BE2C (cell line): ENCODE measurements around the gene VSIG4.

ENCODE experiments used
- DNase-seq: peaks from one replicate; pipeline ENCODE4 v3.0.0-alpha.2; 2020
- H3K27me3 ChIP-seq: fragments of 250-450 bp; sonication (Bioruptor Pico); 2 replicates; pipeline ENCODE4 v1.5.1; 2020; ENCODE audit warnings: mild to moderate bottlenecking
- H3K36me3 ChIP-seq: fragments of 250-450 bp; sonication (Bioruptor Pico); 2 replicates; pipeline ENCODE4 v1.5.1; 2020; ENCODE audit warnings: mild to moderate bottlenecking
- H3K4me1 ChIP-seq: fragments of 250-450 bp; sonication (Bioruptor Pico); 2 replicates; pipeline ENCODE4 v1.5.1; 2020
- H3K4me3 ChIP-seq: 2 replicates; pipeline ENCODE4 v1.5.1; 2011; ENCODE audit warnings: low read depth, low read length
- H3K9me3 ChIP-seq: fragments of 250-450 bp; sonication (Bioruptor Pico); 2 replicates; pipeline ENCODE4 v1.5.1; 2020
- TF ChIP-seq, protein P1 (sequence below): IDR thresholded peaks from 2 replicates; pipeline ENCODE4 v1.5.1; 2012; ENCODE audit warnings: mild to moderate bottlenecking, low read depth, low read length

Gene VSIG4

DNA sequence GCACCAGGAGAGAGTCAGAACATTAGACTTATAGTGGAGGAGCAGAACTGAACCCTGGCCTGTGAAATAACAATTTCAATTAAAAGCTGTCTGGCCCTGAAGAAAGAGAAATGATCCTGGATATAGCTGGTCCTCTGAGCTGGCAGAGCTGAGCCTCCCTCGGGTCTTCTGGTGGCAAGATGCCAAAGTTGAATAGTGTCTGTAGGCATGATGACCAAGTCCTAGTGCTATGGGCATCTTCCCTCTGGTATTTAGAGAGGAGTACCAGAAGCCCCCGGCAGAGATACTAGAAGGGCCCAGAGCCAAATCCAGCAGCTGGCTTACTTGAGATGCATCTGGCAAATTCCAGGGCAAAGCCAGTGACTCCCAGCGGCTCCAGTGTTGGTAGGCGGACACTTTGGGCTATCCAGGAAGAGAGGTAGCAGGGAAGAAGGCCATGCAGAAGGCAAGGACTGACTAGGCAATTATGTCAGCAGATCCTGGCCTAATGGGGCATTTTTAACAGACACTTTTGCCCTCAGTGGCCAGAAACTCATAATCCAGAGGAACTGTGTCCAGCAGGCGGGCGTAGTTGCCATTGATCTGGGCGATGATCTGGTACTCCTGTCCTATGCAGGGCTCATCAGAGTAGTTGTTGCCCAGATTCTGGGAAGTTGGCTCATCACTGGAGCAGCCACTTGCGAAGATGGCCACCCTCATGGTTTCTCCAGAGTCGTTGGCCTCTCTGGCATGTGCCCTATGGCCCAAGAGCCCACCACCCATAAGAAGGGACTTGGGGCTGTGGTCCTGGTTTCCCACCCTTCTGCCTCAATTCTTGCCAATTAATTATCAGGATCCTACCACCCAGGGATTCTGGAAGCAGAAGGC is 17.9 kb downstream of the VSIG4 start:
- H3K36me3 ChIP-seq, result no peaks in the 10 kb centered on the region
- no peaks in the 10 kb centered on the region for H3K4me1 ChIP-seq
- no peaks in the 10 kb centered on the region for H3K9me3 ChIP-seq
- H3K4me3 ChIP-seq, result no peak overlapping the region
- DNase-seq, result no peak
- H3K27me3 ChIP-seq, result no peaks in the 10 kb centered on the region
- TF ChIP-seq, protein P1, sequence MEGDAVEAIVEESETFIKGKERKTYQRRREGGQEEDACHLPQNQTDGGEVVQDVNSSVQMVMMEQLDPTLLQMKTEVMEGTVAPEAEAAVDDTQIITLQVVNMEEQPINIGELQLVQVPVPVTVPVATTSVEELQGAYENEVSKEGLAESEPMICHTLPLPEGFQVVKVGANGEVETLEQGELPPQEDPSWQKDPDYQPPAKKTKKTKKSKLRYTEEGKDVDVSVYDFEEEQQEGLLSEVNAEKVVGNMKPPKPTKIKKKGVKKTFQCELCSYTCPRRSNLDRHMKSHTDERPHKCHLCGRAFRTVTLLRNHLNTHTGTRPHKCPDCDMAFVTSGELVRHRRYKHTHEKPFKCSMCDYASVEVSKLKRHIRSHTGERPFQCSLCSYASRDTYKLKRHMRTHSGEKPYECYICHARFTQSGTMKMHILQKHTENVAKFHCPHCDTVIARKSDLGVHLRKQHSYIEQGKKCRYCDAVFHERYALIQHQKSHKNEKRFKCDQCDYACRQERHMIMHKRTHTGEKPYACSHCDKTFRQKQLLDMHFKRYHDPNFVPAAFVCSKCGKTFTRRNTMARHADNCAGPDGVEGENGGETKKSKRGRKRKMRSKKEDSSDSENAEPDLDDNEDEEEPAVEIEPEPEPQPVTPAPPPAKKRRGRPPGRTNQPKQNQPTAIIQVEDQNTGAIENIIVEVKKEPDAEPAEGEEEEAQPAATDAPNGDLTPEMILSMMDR, result no peak

DNA sequence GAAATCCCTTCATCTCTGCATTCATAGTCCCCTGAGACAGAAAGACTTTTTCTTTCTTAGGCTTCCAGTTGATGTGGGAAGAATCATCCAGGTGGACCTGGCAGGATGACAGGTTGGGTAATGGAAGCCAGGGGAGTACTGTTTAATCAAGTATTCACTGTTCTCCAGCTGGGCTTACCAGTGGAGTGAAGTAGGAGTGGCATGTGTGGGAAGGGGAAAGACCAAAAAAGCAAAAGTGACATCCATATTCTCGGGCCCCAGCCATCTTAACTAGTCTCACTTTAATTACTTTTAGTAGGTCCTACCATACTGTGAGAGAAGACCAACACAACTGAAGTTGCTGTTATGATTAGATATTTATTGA is 18.5 kb downstream of the VSIG4 start:
- H3K9me3 ChIP-seq, result no peaks in the 10 kb centered on the region
- no peak for DNase-seq

DNA sequence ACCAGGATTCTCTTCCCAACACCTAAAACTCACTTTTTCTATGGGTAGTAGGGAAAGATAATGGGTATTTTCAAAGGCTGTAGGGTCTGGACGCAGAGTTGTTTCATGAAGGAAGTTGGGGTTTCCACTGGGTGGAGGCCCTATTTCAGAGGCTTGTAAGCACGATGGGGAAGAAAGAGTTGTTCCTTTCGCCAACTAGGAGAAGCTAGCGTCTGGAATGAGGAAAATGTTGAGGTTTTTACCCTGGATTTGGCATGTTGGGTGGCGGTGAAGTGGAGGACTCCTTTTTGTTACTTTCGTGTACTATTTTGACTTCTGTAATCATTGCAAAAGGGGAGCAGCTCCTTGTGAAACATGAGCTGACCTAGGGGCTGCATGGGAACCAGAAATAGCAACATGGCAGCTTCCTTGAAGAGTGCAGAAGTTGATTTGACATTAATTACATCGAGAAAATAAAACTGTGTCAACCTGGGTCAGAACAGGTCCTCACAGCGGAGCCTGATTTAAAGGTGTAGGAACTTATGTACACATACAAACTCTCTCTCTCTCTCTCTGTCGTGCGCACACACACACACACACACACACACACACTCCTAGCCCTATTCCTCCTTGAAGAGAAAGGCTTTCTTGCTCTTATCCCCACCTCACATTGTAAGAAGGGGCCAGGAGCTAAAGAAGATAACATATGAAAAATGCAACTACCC is 19.1 kb downstream of the VSIG4 start:
- no peak overlapping the region for H3K4me3 ChIP-seq
- no peak for DNase-seq
- no peaks in the 10 kb centered on the region for H3K4me1 ChIP-seq
- H3K36me3 ChIP-seq, result no peaks in the 10 kb centered on the region
- TF ChIP-seq, protein P1, result no peak
- no peaks in the 10 kb centered on the region for H3K27me3 ChIP-seq
- H3K9me3 ChIP-seq, result no peaks in the 10 kb centered on the region

More for the DNA sequence above, 18.5 kb downstream of the VSIG4 start:
- no peak overlapping the region for H3K4me3 ChIP-seq
- no peaks in the 10 kb centered on the region for H3K4me1 ChIP-seq
- TF ChIP-seq, protein P1, result no peak
- no peaks in the 10 kb centered on the region for H3K36me3 ChIP-seq
- no peaks in the 10 kb centered on the region for H3K27me3 ChIP-seq

DNA sequence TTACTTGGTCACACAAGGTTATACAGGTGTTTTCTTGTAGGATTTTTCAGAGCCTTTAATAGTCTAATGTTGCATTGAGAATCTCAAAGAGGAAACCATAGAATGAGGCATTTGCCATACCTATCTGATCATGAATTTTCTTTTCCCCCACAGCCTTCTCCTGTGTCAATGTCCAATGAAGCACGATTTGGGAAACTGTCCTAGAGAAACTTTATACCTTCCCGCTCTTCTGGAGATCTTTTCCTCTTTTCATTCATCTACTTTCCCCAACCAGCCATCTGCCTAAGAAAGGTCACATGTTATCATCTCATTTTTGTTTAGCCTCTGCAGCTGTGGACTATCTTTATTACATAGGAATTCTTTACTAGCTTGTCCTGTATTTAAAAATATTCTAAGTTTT is 19.9 kb downstream of the VSIG4 start:
- DNase-seq, result no peak
- Histone ChIP-seq H3K9me3 (no peaks in the 10 kb centered on the region), H3K4me3 (no peak overlapping the region), H3K36me3 (no peaks in the 10 kb centered on the region), H3K4me1 (no peaks in the 10 kb centered on the region), H3K27me3 (no peaks in the 10 kb centered on the region)
- TF ChIP-seq, protein P1, result no peak

DNA sequence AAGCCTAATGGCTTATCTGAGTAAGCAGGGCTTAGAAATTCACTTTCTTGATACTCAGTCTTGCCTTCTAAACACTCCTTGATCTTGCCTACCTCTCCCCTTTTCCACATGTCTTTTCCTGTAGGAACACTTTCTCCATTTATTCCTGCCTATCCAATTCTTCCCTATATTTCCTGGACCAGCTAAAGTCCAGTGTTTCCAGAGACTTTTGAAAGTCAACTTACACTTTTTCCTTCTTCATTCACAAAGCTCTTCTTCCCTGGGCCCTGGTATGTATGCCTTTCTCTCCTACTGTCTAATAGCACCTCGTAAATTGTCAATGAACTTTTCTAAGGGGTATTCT is 20.6 kb downstream of the VSIG4 start:
- no peaks in the 10 kb centered on the region for H3K4me1 ChIP-seq
- TF ChIP-seq, protein P1, result no peak
- H3K9me3 ChIP-seq, result no peaks in the 10 kb centered on the region
- H3K27me3 ChIP-seq, result no peaks in the 10 kb centered on the region
- no peak for DNase-seq
- no peak overlapping the region for H3K4me3 ChIP-seq
- no peaks in the 10 kb centered on the region for H3K36me3 ChIP-seq

DNA sequence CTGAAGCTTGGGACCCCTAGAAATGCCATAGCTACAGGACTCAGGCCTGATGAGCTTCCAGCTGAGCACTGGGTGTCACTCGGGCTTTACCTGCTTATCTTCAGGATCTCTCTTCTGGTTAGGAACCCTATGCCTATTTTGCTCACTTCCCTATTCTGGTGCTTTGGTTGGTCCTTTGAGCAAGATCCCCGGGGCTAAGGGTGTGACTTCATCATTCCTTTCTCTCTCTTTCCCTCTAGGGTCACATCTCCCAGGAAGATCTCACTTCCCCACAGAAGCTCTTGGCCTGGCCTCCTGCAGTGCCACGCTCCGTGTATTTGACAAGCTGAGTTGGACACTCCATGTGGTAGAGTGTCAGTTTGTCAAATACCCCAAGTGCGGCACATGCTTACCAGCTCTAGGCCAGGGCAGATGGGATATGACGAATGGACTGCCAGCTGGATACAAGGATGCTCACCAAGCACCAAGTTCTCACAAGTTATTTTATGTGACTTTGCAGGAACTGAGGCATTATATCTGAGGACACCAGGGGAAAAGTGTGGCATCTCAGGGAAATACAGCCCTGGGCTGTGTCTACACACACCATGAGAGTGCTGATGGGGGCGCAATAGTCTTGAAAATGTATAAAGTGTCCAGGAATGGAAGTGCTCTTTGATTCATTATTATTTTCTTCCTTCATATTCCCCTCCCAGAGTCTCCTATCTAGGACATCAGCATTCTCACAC is 21.1 kb downstream of the VSIG4 start:
- Histone ChIP-seq H3K36me3 (no peaks in the 10 kb centered on the region), H3K27me3 (no peaks in the 10 kb centered on the region), H3K9me3 (no peaks in the 10 kb centered on the region), H3K4me1 (no peaks in the 10 kb centered on the region), H3K4me3 (no peak overlapping the region)
- no peak for DNase-seq
- TF ChIP-seq, protein P1, result no peak
